HepG2 (cell line): ENCODE measurements around the gene MRFAP1L1. TPM values are rescaled to one million over a fixed set of nuclear protein-coding genes. Genes with fewer than 3 reads are reported as not detected.

Experiments used
- CBX5 ChIP-seq: sonication (generic); formaldehyde crosslinking; IDR thresholded peaks from 2 replicates; pipeline ENCODE4 v1.4.0; 2020; ENCODE audit warnings: missing genetic modification reagents, borderline replicate concordance
- CREB1 ChIP-seq, 2 experiments: fragments of 450-650 bp in 1 of 2; IDR thresholded peaks; 2 replicates each; pipeline ENCODE4 v1.6.1; 2016 to 2017; ENCODE audit warnings: control low read depth in 1 of 2, mild to moderate bottlenecking in 1 of 2, missing compliant biosample characterization in 1 of 2, missing genetic modification characterization in 1 of 2
- CREB3 ChIP-seq: sonication (generic); formaldehyde crosslinking; IDR thresholded peaks from 2 replicates; pipeline ENCODE4 v1.5.0; 2020; ENCODE audit warnings: missing genetic modification reagents
- HMGA1 ChIP-seq: sonication (generic); formaldehyde crosslinking; conservative IDR thresholded peaks from 2 replicates; pipeline ENCODE4 v1.4.0; 2020; ENCODE audit warnings: missing genetic modification reagents
- HOXA3 ChIP-seq: sonication (generic); formaldehyde crosslinking; IDR thresholded peaks from 2 replicates; pipeline ENCODE4 v1.5.0; 2020; ENCODE audit warnings: missing genetic modification reagents
- HOXA9 ChIP-seq: sonication (generic); formaldehyde crosslinking; IDR thresholded peaks from 2 replicates; pipeline ENCODE4 v1.8.1; 2022; ENCODE audit warnings: missing genetic modification reagents, mild to moderate bottlenecking, moderate library complexity, borderline replicate concordance
- JUNB ChIP-seq: sonication (generic); formaldehyde crosslinking; IDR thresholded peaks from 2 replicates; pipeline ENCODE4 v1.8.0; 2022; ENCODE audit warnings: missing genetic modification reagents, mild to moderate bottlenecking, borderline replicate concordance
- MAFK ChIP-seq, 2 experiments: IDR thresholded peaks in 1 of 2; conservative IDR thresholded peaks in 1 of 2; 2 replicates each; pipeline ENCODE4 v1.6.1; 2011; ENCODE audit warnings: improper control_type of control experiment in 2 of 2, low read length in 2 of 2
- NCOA1 ChIP-seq: sonication (generic); formaldehyde crosslinking; IDR thresholded peaks from 2 replicates; pipeline ENCODE4 v1.9.0; 2021; ENCODE audit warnings: missing genetic modification reagents
- PLSCR1 ChIP-seq: sonication (generic); formaldehyde crosslinking; IDR thresholded peaks from 2 replicates; pipeline ENCODE4 v1.5.0; 2020; ENCODE audit warnings: missing genetic modification reagents, mild to moderate bottlenecking, borderline replicate concordance
- SOX13 ChIP-seq, 3 experiments: fragments of 450-650 bp in 1 of 3; sonication (generic) in 1 of 3; formaldehyde crosslinking in 1 of 3; IDR thresholded peaks in 2 of 3; conservative IDR thresholded peaks in 1 of 3; 2 replicates each; pipeline versions ENCODE4 v1.5.0 to v1.6.1; 2016 to 2020; ENCODE audit warnings: antibody characterized with exemption in 1 of 3, mild to moderate bottlenecking in 1 of 3, missing compliant biosample characterization in 1 of 3, missing genetic modification reagents in 1 of 3, moderate library complexity in 1 of 3
- SRSF1 ChIP-seq: fragments of 200-400 bp; formaldehyde crosslinking; optimal IDR thresholded peaks from 2 replicates; pipeline ENCODE3; 2017; ENCODE audit warnings: mild to moderate bottlenecking, low read depth, low read length, moderate library complexity
- STAG1 ChIP-seq: sonication (generic); formaldehyde crosslinking; IDR thresholded peaks from 2 replicates; pipeline ENCODE4 v1.4.0; 2020; ENCODE audit warnings: missing genetic modification reagents
- ZBTB33 ChIP-seq: sonication (generic); formaldehyde crosslinking; IDR thresholded peaks from 2 replicates; pipeline ENCODE4 v1.4.0; 2020; ENCODE audit warnings: missing genetic modification reagents
- ZBTB44 ChIP-seq: sonication (generic); formaldehyde crosslinking; IDR thresholded peaks from 2 replicates; pipeline ENCODE4 v1.4.0; 2020; ENCODE audit warnings: missing genetic modification reagents
- ZNF230 ChIP-seq: sonication (generic); formaldehyde crosslinking; IDR thresholded peaks from 2 replicates; pipeline ENCODE4 v1.4.0; 2020; ENCODE audit warnings: mild to moderate bottlenecking, missing genetic modification reagents
- ZNF44 ChIP-seq: sonication (generic); formaldehyde crosslinking; IDR thresholded peaks from 2 replicates; pipeline ENCODE4 v1.5.1; 2020; ENCODE audit warnings: mild to moderate bottlenecking, missing genetic modification reagents
- ZNF605 ChIP-seq: sonication (generic); formaldehyde crosslinking; IDR thresholded peaks from 2 replicates; pipeline ENCODE4 v1.8.0; 2022; ENCODE audit warnings: mild to moderate bottlenecking, missing genetic modification reagents
- ZNF615 ChIP-seq: sonication (generic); formaldehyde crosslinking; IDR thresholded peaks from 2 replicates; pipeline ENCODE4 v1.5.0; 2020; ENCODE audit warnings: mild to moderate bottlenecking, missing genetic modification reagents, borderline replicate concordance
- ZNF652 ChIP-seq: IDR thresholded peaks from 2 replicates; pipeline ENCODE4 v1.6.1; 2016; ENCODE audit warnings: low read depth, borderline replicate concordance
- polyA plus RNA-seq, 8 experiments: library from polyadenylated mRNA; depleted of rRNA in 3 of 8; stranded (reverse) in 7 of 8; unstranded in 1 of 8; fragments of >200 nt; fragmentation: Illumina TruSeq in 4 of 8; extraction: Trizol in 4 of 8; gene quantifications; 2 replicates each; pipeline versions ENCODE4 v1.2.1 to v1.2.3, GENCODE V29; 2011 to 2016; ENCODE audit warnings: low read depth in 4 of 8, missing spikeins in 1 of 8, mixed read lengths in 1 of 8; ENCODE audit not compliant: insufficient read depth in 1 of 8
- total RNA-seq, 5 experiments: library from RNA; depleted of rRNA; stranded (reverse); fragments of >200 nt; fragmentation: Illumina TruSeq; extraction: Trizol; gene quantifications; 2 replicates each; pipeline ENCODE4 v1.2.3, GENCODE V29; 2016; ENCODE audit warnings: low read depth in 1 of 5

MRFAP1L1 gene
- total and polyA plus RNA-seq, 2 of the 13 experiments (the other 11 are each of a cell fraction or from before 2014, with no cell fraction given) = 44.8 to 76.6 TPM

GRCh38 chr4:6732441-6733357 lies 23.0 kb upstream of the MRFAP1L1 start (continued):
- TF ChIP-seq ZBTB33 (CRISPR knock-in tag) = peak; percentile 43; the same call in 1 of the 2 replicates
- no peak for TF ChIP-seq ZNF652 (CRISPR knock-in tag)
- TF ChIP-seq CREB1 (IDR thresholded peaks at IDR 0.05) = no peak
- no peak for TF ChIP-seq CREB1 (CRISPR knock-in tag; IDR thresholded peaks at IDR 0.05)
- TF ChIP-seq JUNB (CRISPR knock-in tag) = no peak
- TF ChIP-seq MAFK (conservative IDR thresholded peaks at IDR 0.05 in 1 of 2, IDR thresholded peaks at IDR 0.05 in 1 of 2; ENCODE audit: low read length in 2 of 2) = peak; percentile 85 to 97
- no peak for TF ChIP-seq ZNF605
- TF ChIP-seq CREB3 (CRISPR knock-in tag) = no peak
- no peak for TF ChIP-seq ZBTB44 (CRISPR knock-in tag)
- no peak for TF ChIP-seq PLSCR1 (CRISPR knock-in tag)
- TF ChIP-seq NCOA1 (CRISPR knock-in tag) = peak; percentile 8; the same call in 1 of the 2 replicates
- no peak for TF ChIP-seq SOX13 (IDR thresholded peaks at IDR 0.05)
- peak in 1 of 2 experiments; percentile 24; a peak in 1 of 4 replicates for TF ChIP-seq SOX13 (CRISPR knock-in tag; conservative IDR thresholded peaks at IDR 0.05 in 1 of 2, IDR thresholded peaks at IDR 0.05 in 1 of 2)
- 0 out of 2 replicates have a peak, but pooled peaks have one; percentile 32 for TF ChIP-seq ZNF615
- TF ChIP-seq CBX5 = no peak; the same call in none of the 2 replicates
- no peak for TF ChIP-seq ZNF44 (CRISPR knock-in tag)
- TF ChIP-seq HOXA9 (CRISPR knock-in tag) = no peak
- no peak for TF ChIP-seq HMGA1 (CRISPR knock-in tag)
- TF ChIP-seq ZNF230 (CRISPR knock-in tag) = no peak
- peak; percentile 19; the same call in 1 of the 2 replicates for TF ChIP-seq STAG1
- TF ChIP-seq HOXA3 = peak; percentile 70; the same call in 1 of the 2 replicates
- TF ChIP-seq SRSF1 = peak; percentile 24
